C4-2B (cell line): Measurements from ENCODE around the gene ARHGAP20.
"Not testable (repeated sequence)": the region's sequence is repeated elsewhere in the genome, so short reads cannot be mapped to it uniquely, and the experiment has no call there.

ENCODE experiments used
- H3K27ac ChIP-seq: fragments of 450-650 bp; 2 replicates; pipeline ENCODE4 v1.5.1; 2017
- ZFX ChIP-seq: fragments of 450-650 bp; IDR thresholded peaks from 2 replicates; pipeline ENCODE4 v1.6.1; 2017
- TF ChIP-seq, protein P1 (sequence below): fragments of 450-650 bp; conservative IDR thresholded peaks from 2 replicates; pipeline ENCODE4 v1.5.1; 2017; ENCODE audit warnings: mild to moderate bottlenecking

ARHGAP20 gene

DNA sequence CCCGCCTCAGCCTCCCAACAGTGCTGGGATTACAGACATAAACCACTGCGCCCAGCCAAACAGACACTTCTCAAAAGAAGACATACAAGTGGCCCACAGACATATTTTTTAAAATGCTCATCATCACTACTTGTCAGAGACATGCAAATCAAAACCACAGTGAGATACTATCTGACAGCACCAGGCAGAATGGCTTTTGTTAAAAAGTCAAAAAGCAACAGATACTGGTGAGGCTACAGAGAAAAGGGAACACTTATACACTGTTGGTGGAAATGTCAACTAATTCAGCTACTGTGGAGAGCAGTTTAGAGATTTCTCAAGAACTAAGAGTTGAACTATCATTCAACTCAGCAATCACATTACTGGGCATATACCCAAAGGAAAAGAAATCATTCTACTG, 67.0 kb downstream of the ARHGAP20 start:
- TF ChIP-seq, protein P1, sequence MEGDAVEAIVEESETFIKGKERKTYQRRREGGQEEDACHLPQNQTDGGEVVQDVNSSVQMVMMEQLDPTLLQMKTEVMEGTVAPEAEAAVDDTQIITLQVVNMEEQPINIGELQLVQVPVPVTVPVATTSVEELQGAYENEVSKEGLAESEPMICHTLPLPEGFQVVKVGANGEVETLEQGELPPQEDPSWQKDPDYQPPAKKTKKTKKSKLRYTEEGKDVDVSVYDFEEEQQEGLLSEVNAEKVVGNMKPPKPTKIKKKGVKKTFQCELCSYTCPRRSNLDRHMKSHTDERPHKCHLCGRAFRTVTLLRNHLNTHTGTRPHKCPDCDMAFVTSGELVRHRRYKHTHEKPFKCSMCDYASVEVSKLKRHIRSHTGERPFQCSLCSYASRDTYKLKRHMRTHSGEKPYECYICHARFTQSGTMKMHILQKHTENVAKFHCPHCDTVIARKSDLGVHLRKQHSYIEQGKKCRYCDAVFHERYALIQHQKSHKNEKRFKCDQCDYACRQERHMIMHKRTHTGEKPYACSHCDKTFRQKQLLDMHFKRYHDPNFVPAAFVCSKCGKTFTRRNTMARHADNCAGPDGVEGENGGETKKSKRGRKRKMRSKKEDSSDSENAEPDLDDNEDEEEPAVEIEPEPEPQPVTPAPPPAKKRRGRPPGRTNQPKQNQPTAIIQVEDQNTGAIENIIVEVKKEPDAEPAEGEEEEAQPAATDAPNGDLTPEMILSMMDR: no peak
- TF ChIP-seq ZFX: no peak

DNA sequence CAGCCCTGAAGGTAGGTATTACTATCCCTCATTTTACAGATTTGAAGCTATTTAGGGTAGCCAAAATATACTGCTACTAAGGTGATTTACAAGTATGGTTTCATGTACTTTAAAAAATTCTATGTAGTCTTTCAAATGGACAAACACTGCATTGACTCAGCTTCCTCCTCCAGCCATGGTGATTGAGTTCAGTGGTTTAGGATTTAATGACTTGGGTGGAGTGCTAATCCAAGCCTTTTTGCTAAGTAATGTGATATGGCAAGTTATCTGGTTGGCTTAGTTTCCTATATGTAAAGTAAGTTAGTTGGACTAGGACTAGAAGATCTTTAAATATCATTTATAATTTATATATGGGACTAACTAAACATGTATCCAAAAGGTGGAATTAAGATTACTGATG, 77.9 kb downstream of the ARHGAP20 start:
- TF ChIP-seq, protein P1: no peak
- TF ChIP-seq ZFX: no peak
- no peak overlapping the region for H3K27ac ChIP-seq

More for the DNA sequence above, 67.0 kb downstream of the ARHGAP20 start:
- H3K27ac ChIP-seq: no peak overlapping the region

GRCh38 chr11:110631551-110631950, 80.7 kb downstream of the ARHGAP20 start:
- no peak overlapping the region for H3K27ac ChIP-seq
- TF ChIP-seq ZFX: no peak
- TF ChIP-seq, protein P1: no peak

GRCh38 chr11:110629594-110629993, 82.6 kb downstream of the ARHGAP20 start:
- TF ChIP-seq, protein P1: no peak
- H3K27ac ChIP-seq: no peak overlapping the region

DNA sequence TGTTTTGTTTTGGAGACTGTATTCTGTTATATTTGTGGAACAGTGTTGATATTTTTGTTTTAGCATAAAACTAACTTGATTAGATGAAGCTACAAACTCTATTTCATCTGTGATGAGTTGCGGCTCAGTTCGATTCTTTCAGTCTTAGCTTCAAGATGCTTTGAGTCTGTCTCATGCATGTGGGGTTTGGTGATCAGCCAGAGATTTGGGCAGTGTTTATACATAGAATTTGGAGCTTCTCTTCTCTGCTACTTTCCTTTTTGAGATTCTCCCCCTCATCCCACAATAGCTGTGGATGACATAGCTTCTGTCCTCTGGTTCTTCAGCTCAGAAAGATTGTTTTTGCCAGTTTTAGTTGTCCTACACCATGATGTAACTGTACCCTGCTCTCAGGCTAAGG, 90.4 kb downstream of the ARHGAP20 start:
- TF ChIP-seq ZFX: no peak
- TF ChIP-seq, protein P1: no peak
- H3K27ac ChIP-seq: no peak overlapping the region

DNA sequence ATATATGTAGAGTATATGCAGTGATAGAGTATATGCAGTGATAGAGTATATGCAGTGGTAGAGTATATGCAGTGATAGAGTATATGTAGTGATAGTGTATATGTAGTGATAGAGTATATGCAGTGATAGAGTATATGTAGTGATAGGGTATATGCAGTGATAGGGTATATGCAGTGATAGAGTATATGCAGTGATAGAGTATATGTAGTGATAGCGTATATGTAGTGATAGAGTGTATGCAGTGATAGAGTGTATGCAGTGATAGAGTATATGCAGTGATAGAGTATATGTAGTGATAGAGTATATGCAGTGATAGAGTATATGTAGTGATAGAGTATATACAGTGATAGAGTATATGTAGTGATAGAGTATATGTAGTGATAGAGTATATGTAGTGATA, 92.9 kb downstream of the ARHGAP20 start:
- not testable (repeated sequence) for H3K27ac ChIP-seq

GRCh38 chr11:110614031-110614430, 98.2 kb downstream of the ARHGAP20 start:
- TF ChIP-seq ZFX: no peak
- TF ChIP-seq, protein P1: no peak
- H3K27ac ChIP-seq: no peak overlapping the region

DNA sequence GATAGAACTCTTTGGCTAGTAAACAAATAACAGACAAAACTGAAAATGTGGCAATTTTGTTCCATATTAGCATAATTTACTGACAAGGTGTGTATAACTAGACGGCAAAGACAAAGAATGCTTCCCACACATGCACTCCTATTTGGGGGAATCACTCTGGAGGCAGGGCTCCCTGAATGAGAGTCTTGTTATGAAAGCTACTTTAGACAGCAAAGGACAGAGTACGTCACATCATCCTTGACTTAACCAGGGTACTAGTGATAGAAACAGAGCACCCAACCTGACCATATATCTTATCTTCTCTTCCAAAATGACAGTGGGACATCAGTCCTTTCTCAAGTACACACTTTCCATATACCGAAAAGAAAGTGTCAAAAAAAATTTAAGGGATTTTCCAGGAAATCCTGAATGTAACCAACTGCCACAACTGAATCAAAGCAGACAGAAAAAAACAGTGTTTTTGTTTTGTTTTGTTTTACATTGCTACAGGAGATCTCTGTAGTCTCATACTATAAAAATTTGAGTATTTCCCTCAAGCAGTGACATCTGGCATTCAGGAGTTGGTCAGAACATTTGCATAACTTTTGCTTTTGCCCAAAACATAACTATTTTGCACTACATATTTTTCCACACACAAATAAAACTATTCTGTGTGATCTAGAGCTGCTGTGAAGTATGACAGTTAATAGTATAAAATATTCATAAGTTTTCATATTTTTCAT, 98.9 kb downstream of the ARHGAP20 start:
- no peak overlapping the region for H3K27ac ChIP-seq
- no peak for TF ChIP-seq ZFX
- TF ChIP-seq, protein P1: no peak
